OCI-LY7 (cell line): ENCODE measurements around the gene CELA3B. TPM values are rescaled to one million over a fixed set of nuclear protein-coding genes. Genes with fewer than 3 reads are reported as not detected.
A peak's percentile ranks its signal among the peaks of the same experiment; 100 is the strongest.
"Not testable (repeated sequence)": the region's sequence is repeated elsewhere in the genome, so short reads cannot be mapped to it uniquely, and the experiment has no call there.

Source experiments
- BruUV-seq: library from RNA; stranded (reverse); fragments of 400-500 nt; replicated peaks from 2 replicates; lab custom pipeline; 2021; lab: Mats Ljungman, UMichigan
- CTCF ChIA-PET: fragments of 300-600 bp; sonication (Branson Sonifier 250); formaldehyde crosslinking; loops from one replicate; lab custom pipeline; 2022; ENCODE audit warnings: antibody characterized with exemption; ENCODE audit not compliant: unreplicated experiment; lab: Charles Lee
- POLR2A ChIA-PET: fragments of 300-600 bp; sonication (Branson Sonifier 250); formaldehyde crosslinking; loops from one replicate; lab custom pipeline; 2022; ENCODE audit warnings: antibody characterized with exemption; lab: Charles Lee
- DNase-seq: peaks from one replicate; pipeline ENCODE4 v3.0.0-alpha.2; 2015; ENCODE audit warnings: low spot score
- H2AFZ ChIP-seq: fragments of 200-600 bp; sonication (generic), shearing (Covaris generic); 2 replicates; pipeline ENCODE4 v1.6.1; 2014; ENCODE audit warnings: mild to moderate bottlenecking, antibody characterized with exemption, low read length, moderate library complexity
- H3K27ac ChIP-seq: fragments of 200-600 bp; sonication (generic); 2 replicates; pipeline ENCODE4 v1.5.1; 2014; ENCODE audit warnings: mixed run types, low read depth, mild to moderate bottlenecking, moderate library complexity, low read length, inconsistent platforms; ENCODE audit not compliant: poor library complexity, severe bottlenecking
- H3K36me3 ChIP-seq: fragments of 200-600 bp; sonication (generic); 2 replicates; pipeline ENCODE4 v1.6.1; 2014; ENCODE audit warnings: mild to moderate bottlenecking, antibody characterized with exemption, low read length, moderate library complexity, mixed read lengths; ENCODE audit not compliant: insufficient read depth
- H3K4me1 ChIP-seq: fragments of 200-600 bp; sonication (generic); 2 replicates; pipeline ENCODE4 v1.5.1; 2014; ENCODE audit warnings: mild to moderate bottlenecking, low read length; ENCODE audit not compliant: insufficient read depth, poor library complexity, severe bottlenecking
- H3K4me2 ChIP-seq: fragments of 200-600 bp; sonication (generic); 2 replicates; pipeline ENCODE4 v1.6.1; 2014; ENCODE audit warnings: mild to moderate bottlenecking, low read length
- H3K4me3 ChIP-seq: fragments of 200-600 bp; sonication (generic); 2 replicates; pipeline ENCODE4 v1.5.1; 2014; ENCODE audit warnings: mild to moderate bottlenecking, low read depth, low read length; ENCODE audit not compliant: poor library complexity, severe bottlenecking
- H3K79me2 ChIP-seq: fragments of 200-600 bp; sonication (generic); 2 replicates; pipeline ENCODE4 v1.6.1; 2016; ENCODE audit warnings: low read depth, mild to moderate bottlenecking, low read length, moderate library complexity, mixed read lengths; ENCODE audit not compliant: insufficient read depth
- H3K9me2 ChIP-seq: fragments of 200-600 bp; sonication (generic); 2 replicates; pipeline ENCODE4 v1.6.1; 2016; ENCODE audit warnings: mild to moderate bottlenecking, low read length, mixed read lengths; ENCODE audit not compliant: insufficient read depth
- H3K9me3 ChIP-seq: fragments of 200-600 bp; sonication (generic); 2 replicates; pipeline ENCODE4 v1.6.1; 2014; ENCODE audit warnings: mild to moderate bottlenecking, mixed run types, low read length, mixed read lengths
- H4K20me1 ChIP-seq: fragments of 200-600 bp; sonication (generic); 2 replicates; pipeline ENCODE4 v1.6.1; 2014; ENCODE audit warnings: mild to moderate bottlenecking, antibody characterized with exemption, low read length, moderate library complexity, mixed read lengths; ENCODE audit not compliant: insufficient read depth
- EZH2phosphoT487 ChIP-seq: fragments of 200-600 bp; sonication (generic); IDR thresholded peaks from 2 replicates; pipeline ENCODE4 v1.6.1; 2018; ENCODE audit warnings: low read depth, borderline replicate concordance, mild to moderate bottlenecking, mixed run types, antibody characterized with exemption, low read length, moderate library complexity, mixed read lengths
- intact Hi-C: fragments of 100-400 bp; cut with micrococcal nuclease; formaldehyde crosslinking; loops from one replicate; pipeline ENCODE4 v1.10.0; 2022; ENCODE audit not compliant: unreplicated experiment
- total RNA-seq, 2 experiments: library from RNA; depleted of rRNA in 1 of 2; stranded (reverse); fragments of >200 nt in 1 of 2; shearing (Covaris generic) in 1 of 2; gene quantifications; 2 replicates each; pipeline ENCODE4 v1.2.3, GENCODE V29; 2014 to 2022
- TF ChIP-seq, protein P1 (sequence below): fragments of 200-600 bp; sonication (generic); conservative IDR thresholded peaks from 2 replicates; pipeline ENCODE4 v1.5.1; 2014; ENCODE audit warnings: mild to moderate bottlenecking, antibody characterized with exemption, low read length, moderate library complexity, mixed read lengths

The CELA3B gene
- total RNA-seq, 2 experiments from 2014 or later: not detected

DNA sequence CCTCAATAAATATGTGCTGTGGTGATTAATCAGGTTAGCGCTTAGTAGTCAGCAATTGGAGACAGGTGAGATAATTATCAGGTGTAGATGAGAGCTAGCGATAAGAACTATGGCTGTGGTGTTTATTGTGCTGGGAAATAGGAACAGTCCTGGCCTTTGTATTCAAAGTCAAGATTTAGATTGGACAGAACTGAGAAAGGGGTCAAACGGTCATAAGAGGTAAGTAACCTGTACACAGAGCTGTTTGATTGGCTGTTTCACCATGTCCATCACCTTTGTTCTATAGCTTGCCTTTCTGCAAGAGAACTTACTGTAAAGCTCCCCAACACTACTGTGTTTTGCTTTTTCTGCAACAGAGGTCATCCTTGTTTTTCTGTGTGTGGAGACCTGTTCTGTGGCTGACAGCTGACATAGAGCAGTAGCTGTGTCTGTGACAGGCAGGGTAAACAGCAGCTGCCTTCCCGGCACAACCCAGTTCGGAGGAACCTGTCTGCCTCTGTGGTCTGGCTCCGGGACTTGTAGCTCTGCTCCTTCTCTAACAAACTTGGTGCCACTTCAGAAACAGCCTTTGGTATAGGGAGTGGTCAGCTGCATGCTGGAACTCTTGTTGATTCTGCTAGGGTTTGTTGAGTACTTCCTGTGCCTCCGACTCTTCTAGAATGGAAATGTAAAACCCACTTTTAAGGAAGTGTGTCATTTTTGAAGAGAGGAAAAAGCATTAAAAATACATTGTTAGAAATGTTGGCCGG lies 54.6 kb downstream of the CELA3B start:
- ChIA-PET POLR2A (interaction anchor here (0.7 kb wide), 1 partner anchor 19 kb away, joined by 5 read pairs; no protein-coding TSS in a partner anchor), CTCF (interaction anchor here (0.8 kb wide), 1 partner anchor 12 kb away, joined by 3 read pairs; no protein-coding TSS in a partner anchor)
- H3K9me3 ChIP-seq: no peaks in the 10 kb centered on the region
- H4K20me1 ChIP-seq: no peaks in the 10 kb centered on the region
- peaks cover 14% of the 10 kb centered on the region; the same call in 1 of the 2 replicates for H3K79me2 ChIP-seq
- no peaks in the 10 kb centered on the region for H3K9me2 ChIP-seq
- H3K4me1 ChIP-seq: peaks cover 4% of the 10 kb centered on the region
- no peak for DNase-seq
- intact Hi-C loops: no loop called here
- H3K27ac ChIP-seq: no peak overlapping the region
- no peak for TF ChIP-seq EZH2phosphoT487
- TF ChIP-seq, protein P1, sequence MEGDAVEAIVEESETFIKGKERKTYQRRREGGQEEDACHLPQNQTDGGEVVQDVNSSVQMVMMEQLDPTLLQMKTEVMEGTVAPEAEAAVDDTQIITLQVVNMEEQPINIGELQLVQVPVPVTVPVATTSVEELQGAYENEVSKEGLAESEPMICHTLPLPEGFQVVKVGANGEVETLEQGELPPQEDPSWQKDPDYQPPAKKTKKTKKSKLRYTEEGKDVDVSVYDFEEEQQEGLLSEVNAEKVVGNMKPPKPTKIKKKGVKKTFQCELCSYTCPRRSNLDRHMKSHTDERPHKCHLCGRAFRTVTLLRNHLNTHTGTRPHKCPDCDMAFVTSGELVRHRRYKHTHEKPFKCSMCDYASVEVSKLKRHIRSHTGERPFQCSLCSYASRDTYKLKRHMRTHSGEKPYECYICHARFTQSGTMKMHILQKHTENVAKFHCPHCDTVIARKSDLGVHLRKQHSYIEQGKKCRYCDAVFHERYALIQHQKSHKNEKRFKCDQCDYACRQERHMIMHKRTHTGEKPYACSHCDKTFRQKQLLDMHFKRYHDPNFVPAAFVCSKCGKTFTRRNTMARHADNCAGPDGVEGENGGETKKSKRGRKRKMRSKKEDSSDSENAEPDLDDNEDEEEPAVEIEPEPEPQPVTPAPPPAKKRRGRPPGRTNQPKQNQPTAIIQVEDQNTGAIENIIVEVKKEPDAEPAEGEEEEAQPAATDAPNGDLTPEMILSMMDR: no peak
- no peak overlapping the region for H3K4me3 ChIP-seq
- BruUV-seq: no TSS peak
- peaks cover 5% of the 10 kb centered on the region; the same call in 1 of the 2 replicates for H3K36me3 ChIP-seq
- H3K4me2 ChIP-seq: no peak overlapping the region
- H2AFZ ChIP-seq: no peak overlapping the region

DNA sequence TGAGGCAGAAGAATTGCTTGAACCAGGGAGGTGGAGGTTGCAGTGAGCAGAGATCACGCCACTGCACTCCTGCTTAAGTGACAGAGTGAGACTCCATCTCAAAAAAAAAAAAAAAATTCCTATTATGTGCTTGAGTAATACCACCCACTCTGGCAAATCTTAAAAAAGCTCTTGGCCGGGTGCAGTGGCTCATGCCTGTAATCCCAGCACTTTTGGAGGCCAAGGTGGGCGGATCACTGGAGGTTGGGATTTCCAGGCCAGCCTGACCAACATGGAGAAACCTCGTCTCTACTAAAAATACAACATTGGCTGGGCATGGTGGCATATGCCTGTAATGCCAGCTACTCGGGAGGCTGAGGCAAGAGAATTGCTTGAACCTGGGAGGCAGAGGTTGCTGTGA lies 58.0 kb downstream of the CELA3B start:
- POLR2A ChIA-PET: interaction anchor here (0.6 to 1.6 kb wide), 4 partner anchors 10 to 1067 kb away, joined by 3 to 7 read pairs (median 4); no protein-coding TSS in a partner anchor
- CTCF ChIA-PET: not testable (repeated sequence)
- H3K4me1 ChIP-seq: peaks cover 22% of the 10 kb centered on the region

DNA sequence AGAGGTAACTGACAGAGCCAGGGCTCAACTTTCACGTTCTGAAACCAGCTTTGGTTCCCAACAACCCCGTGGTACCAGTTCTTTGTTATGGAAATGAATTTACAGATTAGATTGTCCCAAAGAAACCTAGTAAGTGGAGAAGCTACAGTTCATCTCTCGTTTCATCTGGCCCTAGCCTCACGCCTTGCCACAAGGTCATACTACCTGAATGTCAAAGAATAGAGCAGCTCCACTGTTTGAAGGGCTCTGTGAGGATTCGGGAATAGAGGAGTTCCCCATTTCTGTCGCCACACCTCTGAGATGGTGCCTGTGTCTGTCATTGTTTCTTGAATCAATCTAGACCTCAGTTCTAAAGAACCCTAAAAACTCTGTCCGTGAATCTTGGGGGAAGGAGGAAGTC lies 60.7 kb downstream of the CELA3B start:
- Histone ChIP-seq H4K20me1 (no peaks in the 10 kb centered on the region), H3K27ac (no peak overlapping the region), H3K36me3 (no peaks in the 10 kb centered on the region), H3K4me1 (peaks cover 43% of the 10 kb centered on the region), H2AFZ (peak overlapping the region; percentile 83), H3K79me2 (no peaks in the 10 kb centered on the region), H3K4me2 (0 out of 2 replicates have a peak overlapping the region, but pooled peaks have one; percentile 1), H3K4me3 (no peak overlapping the region), H3K9me2 (no peaks in the 10 kb centered on the region), H3K9me3 (no peaks in the 10 kb centered on the region)
- intact Hi-C loops: no loop called here
- DNase-seq: no peak
- no TSS peak for BruUV-seq
- TF ChIP-seq, protein P1: no peak
- no peak for TF ChIP-seq EZH2phosphoT487
- POLR2A ChIA-PET: interaction anchor here (0.7 to 3.3 kb wide), 4 partner anchors 9 to 22 kb away, joined by 3 to 15 read pairs (median 4); no protein-coding TSS in a partner anchor
- CTCF ChIA-PET: interaction anchor here (1.4 kb wide), 1 partner anchor 10 kb away, joined by 3 read pairs; no protein-coding TSS in a partner anchor

More for the DNA sequence above, 58.0 kb downstream of the CELA3B start:
- H3K4me2 ChIP-seq, H3K79me2 ChIP-seq, H2AFZ ChIP-seq, BruUV-seq, H3K4me3 ChIP-seq, H3K9me3 ChIP-seq, H3K36me3 ChIP-seq, intact Hi-C loops, H3K27ac ChIP-seq, H3K9me2 ChIP-seq, H4K20me1 ChIP-seq, DNase-seq: not testable (repeated sequence)
